Common myeloid progenitor, CD34-positive (primary cell): Measurements from ENCODE around the gene KIAA0319L. TPM values are rescaled to one million over a fixed set of nuclear protein-coding genes. Genes with fewer than 3 reads are reported as not detected.

Experiments
- CTCF ChIA-PET: fragments of 350-600 bp; sonication (Branson Sonifier 250); formaldehyde crosslinking; loops from one replicate; lab custom pipeline; 2021; ENCODE audit warnings: antibody characterized with exemption; lab: Charles Lee
- POLR2A ChIA-PET: fragments of 350-600 bp; sonication (Branson Sonifier 250); formaldehyde crosslinking; loops from one replicate; lab custom pipeline; 2021; ENCODE audit warnings: antibody characterized with exemption; lab: Charles Lee
- DNase-seq, 3 donors: peaks; one replicate each; pipeline versions ENCODE4 v3.0.0 to v3.0.0-alpha.2; 2013
- H3K27ac ChIP-seq, 2 experiments: 1 replicate in 1 of 2; 2 replicates in 1 of 2; pipeline ENCODE4 v1.7.0; 2013; ENCODE audit warnings: inconsistent platforms in 2 of 2, low read length in 2 of 2, mild to moderate bottlenecking in 2 of 2, low read depth in 1 of 2, moderate library complexity in 1 of 2; ENCODE audit not compliant: severe bottlenecking in 2 of 2, insufficient read depth in 1 of 2, poor library complexity in 1 of 2
- H3K27me3 ChIP-seq, 5 experiments: replicated peaks in 2 of 5; 1 replicate in 3 of 5; 2 replicates in 2 of 5; pipeline versions ENCODE4 v1.6.1 to v1.7.0; 2013; ENCODE audit warnings: low read length in 4 of 5, mild to moderate bottlenecking in 2 of 5, moderate library complexity in 2 of 5, inconsistent platforms in 1 of 5; ENCODE audit not compliant: insufficient read depth in 5 of 5, control insufficient read depth in 4 of 5
- H3K36me3 ChIP-seq, 4 experiments: 1 replicate in 2 of 4; 2 replicates in 2 of 4; pipeline versions ENCODE4 v1.6.1 to v1.7.0; 2013; ENCODE audit warnings: low read length in 3 of 4, control low read depth in 1 of 4, mild to moderate bottlenecking in 1 of 4; ENCODE audit not compliant: control insufficient read depth in 4 of 4, insufficient read depth in 4 of 4
- H3K4me1 ChIP-seq, 4 experiments: 1 replicate in 3 of 4; 2 replicates in 1 of 4; pipeline versions ENCODE4 v1.6.1 to v1.7.1; 2013; ENCODE audit warnings: low read length in 3 of 4, mild to moderate bottlenecking in 3 of 4, control low read depth in 1 of 4, inconsistent platforms in 1 of 4, moderate library complexity in 1 of 4; ENCODE audit not compliant: control insufficient read depth in 4 of 4, insufficient read depth in 4 of 4; ENCODE audit errors: control extremely low read depth in 1 of 4
- H3K4me3 ChIP-seq, 7 experiments: 1 replicate in 4 of 7; 2 replicates in 3 of 7; pipeline versions ENCODE4 v1.5.1 to v1.7.0; 2013; ENCODE audit warnings: mild to moderate bottlenecking in 7 of 7, low read length in 6 of 7, moderate library complexity in 6 of 7, inconsistent platforms in 2 of 7, low read depth in 2 of 7, control low read depth in 1 of 7; ENCODE audit not compliant: insufficient read depth in 4 of 7, control insufficient read depth in 1 of 7; ENCODE audit errors: extremely low read depth in 1 of 7
- H3K9me3 ChIP-seq, 5 experiments: 1 replicate in 4 of 5; 2 replicates in 1 of 5; pipeline versions ENCODE4 v1.6.1 to v1.7.1; 2013; ENCODE audit warnings: low read length in 4 of 5, mild to moderate bottlenecking in 2 of 5, inconsistent platforms in 1 of 5, low read depth in 1 of 5, moderate library complexity in 1 of 5; ENCODE audit not compliant: control insufficient read depth in 4 of 5, insufficient read depth in 2 of 5; ENCODE audit errors: control extremely low read depth in 1 of 5
- WGBS: methylation state at CpG from one replicate; pipeline ENCODE4 v1.1.5; 2013; ENCODE audit not compliant: insufficient coverage; 5-methylcytosine and 5-hydroxymethylcytosine counted together
- polyA plus RNA-seq: library from polyadenylated mRNA; unstranded; fragments of 120-200 nt; gene quantifications from one replicate; pipeline ENCODE4 v1.2.1, GENCODE V29; 2013

The KIAA0319L gene
- 36.4 TPM for polyA plus RNA-seq

GRCh38 chr1:35557118-35557610 lies at the start of gene KIAA0319L:
Gene KIAA0319L, minus strand, starts transcription at chr1:35557403. Its CDS starts 2,912 bp downstream, at chr1:35554491.
- ChIA-PET POLR2A (interaction anchor here (0.6 kb wide), 2 partner anchors 100 to 150 kb away, joined by 3 read pairs; no protein-coding TSS in a partner anchor), CTCF (interaction anchor here (0.6 to 2.1 kb wide), 4 partner anchors 11 to 118 kb away, joined by 3 to 8 read pairs (median 3); no protein-coding TSS in a partner anchor)
- no peaks in the 10 kb centered on the region for H3K27me3 ChIP-seq
- peak within 1 kb of the TSS; percentile 82 to 95 (median 87) for H3K4me3 ChIP-seq
- peaks cover 8 to 34% (median 31%) of the 10 kb centered on the region in 4 experiments for H3K4me1 ChIP-seq
- no peak for DNase-seq
- 1% methylated on average over 18 of the region's 39 CpGs for WGBS
- no peaks in the 10 kb centered on the region for H3K9me3 ChIP-seq
- peak within 1 kb of the TSS; percentile 33 to 85 for H3K27ac ChIP-seq
- H3K36me3 ChIP-seq: peaks cover 0 to 35% (median 19%) of the 10 kb centered on the region in 4 experiments

- ChIA-PET POLR2A (interaction anchor here (0.6 kb wide), 1 partner anchor 712 kb away, joined by 4 read pairs; no protein-coding TSS in a partner anchor), CTCF (interaction anchor here (0.7 to 1.4 kb wide), 3 partner anchors 11 to 110 kb away, joined by 3 to 4 read pairs (median 3); no protein-coding TSS in a partner anchor)
- H3K4me1 ChIP-seq: no peaks in the 10 kb centered on the region
- peaks cover 13 to 81% (median 53%) of the 10 kb centered on the region in 4 experiments for H3K36me3 ChIP-seq
- no peak for DNase-seq
- no peak overlapping the region for H3K27ac ChIP-seq
- no peaks in the 10 kb centered on the region for H3K9me3 ChIP-seq
- H3K27me3 ChIP-seq: no peaks in the 10 kb centered on the region
- no peak overlapping the region for H3K4me3 ChIP-seq
- WGBS: 100% methylated on average over 3 of the region's 4 CpGs
Observed at GRCh38 chr1:35605867-35606182, 48.6 kb upstream of the KIAA0319L start.

- POLR2A ChIA-PET: interaction anchor here (0.6 kb wide), 1 partner anchor 712 kb away, joined by 4 read pairs; no protein-coding TSS in a partner anchor
- Histone ChIP-seq H3K27ac (no peak overlapping the region), H3K27me3 (no peaks in the 10 kb centered on the region), H3K4me1 (no peaks in the 10 kb centered on the region), H3K4me3 (no peak overlapping the region), H3K9me3 (no peaks in the 10 kb centered on the region), H3K36me3 (peaks cover 12 to 82% (median 55%) of the 10 kb centered on the region in 4 experiments)
- no peak for DNase-seq
- WGBS: 97% methylated on average over 4 of the region's 6 CpGs
- CTCF ChIA-PET: interaction anchor here (0.6 to 2.1 kb wide), 6 partner anchors 12 to 284 kb away, joined by 3 to 10 read pairs (median 3); no protein-coding TSS in a partner anchor
Observed at GRCh38 chr1:35605071-35605866, 48.1 kb upstream of the KIAA0319L start.

GRCh38 chr1:35603941-35604340 lies 46.7 kb upstream of the KIAA0319L start:
- Histone ChIP-seq H3K4me1 (no peaks in the 10 kb centered on the region), H3K4me3 (no peak overlapping the region), H3K27me3 (no peaks in the 10 kb centered on the region), H3K9me3 (no peaks in the 10 kb centered on the region), H3K36me3 (peaks cover 12 to 71% (median 51%) of the 10 kb centered on the region in 4 experiments), H3K27ac (no peak overlapping the region)
- ChIA-PET POLR2A (interaction anchor here (0.6 kb wide), 1 partner anchor 566 kb away, joined by 6 read pairs; no protein-coding TSS in a partner anchor), CTCF (interaction anchor here (0.7 to 2.1 kb wide), 3 partner anchors 35 to 282 kb away, joined by 3 to 10 read pairs (median 3); no protein-coding TSS in a partner anchor)
- DNase-seq: no peak
- WGBS: no CpG with 5 or more reads among the region's 4 CpGs

GRCh38 chr1:35603468-35603867 lies 46.3 kb upstream of the KIAA0319L start:
- Histone ChIP-seq H3K4me1 (no peaks in the 10 kb centered on the region), H3K4me3 (no peak overlapping the region), H3K36me3 (peaks cover 12 to 70% (median 47%) of the 10 kb centered on the region in 4 experiments), H3K27me3 (no peaks in the 10 kb centered on the region), H3K9me3 (no peaks in the 10 kb centered on the region), H3K27ac (no peak overlapping the region)
- DNase-seq: no peak
- 100% methylated on average over 3 of the region's 3 CpGs for WGBS
- POLR2A ChIA-PET: interaction anchor here (0.6 kb wide), 1 partner anchor 566 kb away, joined by 6 read pairs; no protein-coding TSS in a partner anchor
- CTCF ChIA-PET: interaction anchor here (0.7 to 2.1 kb wide), 2 partner anchors 35 to 124 kb away, joined by 3 to 10 read pairs; no protein-coding TSS in a partner anchor

- no peak overlapping the region for H3K4me3 ChIP-seq
- no peaks in the 10 kb centered on the region for H3K27me3 ChIP-seq
- CTCF ChIA-PET: no interaction called here
- no peaks in the 10 kb centered on the region for H3K9me3 ChIP-seq
- H3K36me3 ChIP-seq: peaks cover 11 to 57% (median 31%) of the 10 kb centered on the region in 4 experiments
- POLR2A ChIA-PET: no interaction called here
- no peak overlapping the region for H3K27ac ChIP-seq
- no peak for DNase-seq
- no peaks in the 10 kb centered on the region for H3K4me1 ChIP-seq
- 95% methylated on average over 3 of the region's 3 CpGs for WGBS
Observed at GRCh38 chr1:35600593-35600992, 43.4 kb upstream of the KIAA0319L start.
